Measurements from ENCODE around the gene CRTAC1. TPM values are rescaled to one million over a fixed set of nuclear protein-coding genes. Genes with fewer than 3 reads are reported as not detected.

The CRTAC1 gene
- total and polyA plus RNA-seq, 12 donors: 0.22 to 12.4 (median 1.4) TPM

DNA sequence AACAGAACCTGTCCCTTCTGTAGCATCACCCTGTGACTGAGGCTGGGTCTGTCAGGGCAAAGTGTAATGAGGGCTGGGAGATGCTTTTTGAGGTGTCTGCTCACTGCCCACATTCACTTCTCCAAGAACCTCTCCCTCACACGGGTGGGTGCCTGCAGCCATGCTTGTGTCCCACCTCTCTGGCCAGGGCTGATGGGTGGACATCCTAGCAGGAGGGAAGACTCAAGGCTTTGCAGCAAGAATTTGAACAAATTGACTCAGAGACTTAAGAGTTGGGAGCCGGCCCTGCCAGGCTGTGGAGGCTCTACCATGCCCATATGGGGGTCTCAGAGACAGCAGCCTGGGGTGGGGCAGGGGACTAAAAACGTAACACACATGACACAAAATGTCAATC, 147.3 kb downstream of the CRTAC1 start:
- Histone ChIP-seq H3K9me3 (no peaks in the 10 kb centered on the region), H3K27me3 (peaks cover 0 to 4% (median 0%) of the 10 kb centered on the region in 7 donors), H3K4me1 (no peaks in the 10 kb centered on the region), H3K4me3 (no peak overlapping the region), H3K36me3 (no peaks in the 10 kb centered on the region), H3K27ac (no peak overlapping the region)
- WGBS, 2 donors: 68 to 77% methylated on average over 3 of the region's 3 CpGs
- no peak for DNase-seq
- TF ChIP-seq, protein P1, sequence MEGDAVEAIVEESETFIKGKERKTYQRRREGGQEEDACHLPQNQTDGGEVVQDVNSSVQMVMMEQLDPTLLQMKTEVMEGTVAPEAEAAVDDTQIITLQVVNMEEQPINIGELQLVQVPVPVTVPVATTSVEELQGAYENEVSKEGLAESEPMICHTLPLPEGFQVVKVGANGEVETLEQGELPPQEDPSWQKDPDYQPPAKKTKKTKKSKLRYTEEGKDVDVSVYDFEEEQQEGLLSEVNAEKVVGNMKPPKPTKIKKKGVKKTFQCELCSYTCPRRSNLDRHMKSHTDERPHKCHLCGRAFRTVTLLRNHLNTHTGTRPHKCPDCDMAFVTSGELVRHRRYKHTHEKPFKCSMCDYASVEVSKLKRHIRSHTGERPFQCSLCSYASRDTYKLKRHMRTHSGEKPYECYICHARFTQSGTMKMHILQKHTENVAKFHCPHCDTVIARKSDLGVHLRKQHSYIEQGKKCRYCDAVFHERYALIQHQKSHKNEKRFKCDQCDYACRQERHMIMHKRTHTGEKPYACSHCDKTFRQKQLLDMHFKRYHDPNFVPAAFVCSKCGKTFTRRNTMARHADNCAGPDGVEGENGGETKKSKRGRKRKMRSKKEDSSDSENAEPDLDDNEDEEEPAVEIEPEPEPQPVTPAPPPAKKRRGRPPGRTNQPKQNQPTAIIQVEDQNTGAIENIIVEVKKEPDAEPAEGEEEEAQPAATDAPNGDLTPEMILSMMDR (IDR thresholded peaks at IDR 0.05): no peak
- intact Hi-C loops (cut with DNase I): no loop called here
- ATAC-seq: no peak

DNA sequence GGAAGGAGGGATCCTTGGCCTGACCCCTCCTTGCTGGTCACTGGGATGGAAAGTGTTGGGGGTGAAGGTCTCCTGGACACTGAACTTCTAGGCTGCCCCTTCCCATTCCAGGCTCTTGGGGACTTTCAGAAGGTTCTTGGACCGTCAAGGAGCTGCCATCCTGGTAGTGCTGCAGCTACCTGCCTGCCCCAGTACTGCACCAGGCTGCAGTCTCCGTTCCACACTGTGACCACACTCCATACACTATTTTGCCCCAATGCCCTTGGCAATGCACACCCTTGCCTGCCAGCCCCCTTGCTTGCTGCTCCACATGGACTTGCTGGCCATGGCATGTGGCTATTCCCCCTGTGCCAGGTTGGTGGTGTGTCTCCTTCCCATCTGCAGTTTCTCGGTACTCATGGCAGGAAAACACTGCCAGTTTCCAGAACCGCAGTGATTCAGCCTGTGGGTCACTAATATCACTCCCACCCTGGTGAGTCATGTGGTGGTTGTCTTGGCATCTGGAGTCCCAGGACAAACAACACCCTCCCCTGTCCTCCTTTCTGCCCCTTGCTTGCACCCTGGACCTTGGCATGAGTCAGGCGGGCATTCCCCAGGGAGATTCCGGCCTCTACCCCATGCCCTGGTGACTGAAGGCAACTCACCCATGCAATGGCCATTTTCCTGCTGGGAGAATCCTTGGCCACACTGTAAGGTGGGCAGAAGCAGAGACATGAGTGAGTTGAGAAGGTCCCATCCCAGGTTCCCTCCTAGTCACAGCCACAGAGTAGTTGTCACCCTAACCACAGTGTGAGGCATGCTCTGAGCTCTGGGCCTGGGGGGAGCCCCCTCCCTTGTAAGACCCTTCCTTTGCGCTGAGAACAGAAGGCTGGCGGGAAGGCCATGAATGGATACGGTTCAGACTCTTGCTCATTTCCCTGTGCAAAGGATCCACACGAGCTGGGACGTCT, 148.0 kb downstream of the CRTAC1 start:
- no peak for DNase-seq
- ATAC-seq: peak in 3 of 8 donors; percentile 22 to 33 (median 33)

DNA sequence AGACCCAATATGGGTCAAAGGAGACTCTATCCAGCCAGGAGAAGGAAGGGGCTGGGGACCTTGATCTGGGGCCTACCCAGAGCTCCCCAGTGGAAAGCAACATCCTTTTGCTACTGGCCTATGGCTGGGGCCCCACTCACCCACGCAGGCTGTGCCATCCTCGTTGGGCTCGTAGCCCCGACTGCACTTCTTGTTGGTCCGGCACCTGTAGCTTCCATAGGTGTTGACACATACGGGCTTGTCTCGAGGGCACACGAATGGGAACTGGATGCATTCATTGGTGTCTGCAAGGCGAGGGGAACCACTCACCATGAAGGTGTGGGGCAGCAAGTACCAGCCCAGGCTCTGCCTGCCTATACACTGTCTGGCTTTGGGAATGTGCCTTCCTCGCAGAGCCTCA, 150.3 kb downstream of the CRTAC1 start:
- TF ChIP-seq, protein P1 (IDR thresholded peaks at IDR 0.05): no peak

More for the DNA sequence above, 148.0 kb downstream of the CRTAC1 start:
- Histone ChIP-seq H3K36me3 (no peaks in the 10 kb centered on the region), H3K9me3 (no peaks in the 10 kb centered on the region), H3K4me1 (no peaks in the 10 kb centered on the region), H3K27me3 (peaks cover 0 to 4% (median 0%) of the 10 kb centered on the region in 7 donors), H3K27ac (no peak overlapping the region), H3K4me3 (no peak overlapping the region)
- intact Hi-C loops (cut with DNase I): no loop called here
- WGBS, 2 donors: 82 to 83% methylated on average over 11 of the region's 11 CpGs
- TF ChIP-seq, protein P1 (IDR thresholded peaks at IDR 0.05): no peak

DNA sequence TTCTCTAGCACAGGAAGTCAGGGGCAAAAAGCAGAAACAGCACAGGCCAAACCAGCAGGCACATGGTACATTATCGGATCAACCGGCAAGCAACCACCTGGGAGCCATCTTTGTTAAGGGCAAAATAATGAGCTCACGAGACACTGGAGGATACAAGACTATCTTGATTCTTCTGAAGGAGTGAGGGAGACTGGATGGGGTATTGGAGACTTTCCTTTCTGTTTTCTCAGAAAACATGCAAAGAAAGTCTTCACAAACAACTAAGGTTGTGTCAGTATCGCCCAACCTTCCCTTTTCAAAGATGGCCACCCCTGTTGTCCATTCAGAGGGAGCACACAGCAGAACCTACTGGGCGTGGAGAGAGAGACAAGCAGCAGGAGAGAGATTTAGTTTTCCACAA, 151.2 kb downstream of the CRTAC1 start:
- WGBS, 2 donors: 91 to 92% methylated on average over 5 of the region's 5 CpGs
- TF ChIP-seq, protein P1 (IDR thresholded peaks at IDR 0.05): no peak
- no peaks in the 10 kb centered on the region for H3K36me3 ChIP-seq
- ATAC-seq (no peak), DNase-seq (no peak)
- no peaks in the 10 kb centered on the region for H3K4me1 ChIP-seq
- no peak overlapping the region for H3K4me3 ChIP-seq
- intact Hi-C loops (cut with DNase I): no loop called here
- no peak overlapping the region for H3K27ac ChIP-seq
- peaks cover 0 to 6% (median 2%) of the 10 kb centered on the region in 7 donors for H3K27me3 ChIP-seq
- H3K9me3 ChIP-seq: no peaks in the 10 kb centered on the region

More for the DNA sequence above, 150.3 kb downstream of the CRTAC1 start:
- H3K27ac ChIP-seq: no peak overlapping the region
- H3K27me3 ChIP-seq: peaks cover 0 to 4% (median 0%) of the 10 kb centered on the region in 7 donors
- H3K9me3 ChIP-seq: no peaks in the 10 kb centered on the region
- ATAC-seq (no peak), DNase-seq (no peak)
- no peaks in the 10 kb centered on the region for H3K36me3 ChIP-seq
- H3K4me1 ChIP-seq: no peaks in the 10 kb centered on the region
- intact Hi-C loops (cut with DNase I): no loop called here
- no peak overlapping the region for H3K4me3 ChIP-seq
- 94 to 96% methylated on average over 10 of the region's 10 CpGs for WGBS, 2 donors
